GM12891 (cell line): ENCODE results near the gene EEF1B2.
"Not testable (repeated sequence)": the region's sequence is repeated elsewhere in the genome, so short reads cannot be mapped to it uniquely, and the experiment has no call there.

Source experiments
- DNase-seq: peaks from one replicate; pipeline ENCODE4 v3.0.0; 2011; ENCODE audit warnings: low spot score; ENCODE audit not compliant: insufficient read length
- FAIRE-seq: peaks from 2 replicates; lab custom pipeline; 2011; peaks lifted over from hg19 to GRCh38; lab: Jason Lieb, UNC
- PAX5 ChIP-seq: IDR thresholded peaks from 2 replicates; pipeline ENCODE4 v1.6.1; 2011; ENCODE audit warnings: low read length, moderate library complexity, mild to moderate bottlenecking; ENCODE audit not compliant: insufficient read depth, severe bottlenecking
- POLR2A ChIP-seq: IDR thresholded peaks from 2 replicates; pipeline ENCODE4 v1.6.1; 2011; ENCODE audit warnings: low read depth, low read length, control low read depth
- POLR2AphosphoS5 ChIP-seq: IDR thresholded peaks from 2 replicates; pipeline ENCODE4 v1.6.1; 2011; ENCODE audit warnings: low read depth, low read length, control low read depth
- POU2F2 ChIP-seq: IDR thresholded peaks from 2 replicates; pipeline ENCODE4 v1.6.1; 2011; ENCODE audit warnings: low read depth, mild to moderate bottlenecking, control low read depth, low read length, moderate library complexity
- SPI1 ChIP-seq: IDR thresholded peaks from 2 replicates; pipeline ENCODE4 v1.6.1; 2011; ENCODE audit warnings: low read depth, low read length, control low read depth
- TAF1 ChIP-seq: IDR thresholded peaks from 2 replicates; pipeline ENCODE4 v1.6.1; 2011; ENCODE audit warnings: low read depth, low read length, control low read depth

Gene EEF1B2

GRCh38 chr2:206144383-206144782 lies 15.3 kb upstream of the EEF1B2 start:
- no peak for FAIRE-seq
- TF ChIP-seq POU2F2 = no peak
- TF ChIP-seq POLR2AphosphoS5 = no peak
- no peak for TF ChIP-seq POLR2A
- no peak for TF ChIP-seq TAF1
- TF ChIP-seq PAX5 = no peak
- no peak for TF ChIP-seq SPI1
- no peak for DNase-seq

GRCh38 chr2:206145665-206146064 lies 14.0 kb upstream of the EEF1B2 start:
- TF ChIP-seq TAF1 = no peak
- TF ChIP-seq POLR2AphosphoS5 = no peak
- no peak for TF ChIP-seq PAX5
- TF ChIP-seq POU2F2 = no peak
- no peak for FAIRE-seq
- no peak for DNase-seq

GRCh38 chr2:206149330-206149729 lies 10.4 kb upstream of the EEF1B2 start:
- DNase-seq = no peak
- FAIRE-seq = no peak
- TF ChIP-seq POLR2A = no peak

- no peak for DNase-seq
- TF ChIP-seq POU2F2 (no peak), SPI1 (no peak), PAX5 (no peak), POLR2AphosphoS5 (no peak), POLR2A (no peak)
- FAIRE-seq = no peak
Measured at GRCh38 chr2:206150168-206150567, 9.5 kb upstream of the EEF1B2 start.

GRCh38 chr2:206150631-206151030 lies 9.1 kb upstream of the EEF1B2 start:
- FAIRE-seq = no peak
- TF ChIP-seq TAF1 (no peak), PAX5 (no peak), POLR2AphosphoS5 (no peak), POU2F2 (no peak), POLR2A (no peak), SPI1 (no peak)
- DNase-seq = no peak

GRCh38 chr2:206154197-206154596 lies 5.5 kb upstream of the EEF1B2 start:
- FAIRE-seq (peak; percentile 23), DNase-seq (no peak)
- TF ChIP-seq SPI1 (no peak), POU2F2 (no peak), PAX5 (no peak), TAF1 (no peak), POLR2AphosphoS5 (no peak), POLR2A (no peak)

GRCh38 chr2:206157014-206157413 lies 2.7 kb upstream of the EEF1B2 start:
- FAIRE-seq, DNase-seq: not testable (repeated sequence)

GRCh38 chr2:206158563-206159345 lies 941 bp upstream of the EEF1B2 start:
- TF ChIP-seq POLR2AphosphoS5 (no peak), POU2F2 (no peak), PAX5 (no peak), SPI1 (no peak), TAF1 (no peak), POLR2A (no peak)
- peak; percentile 26 for FAIRE-seq
- DNase-seq = no peak

- TF ChIP-seq SPI1 (no peak), PAX5 (peak; percentile 36)
- FAIRE-seq = no peak
- peak; percentile 31 for DNase-seq
Measured at GRCh38 chr2:206160125-206160806, 571 bp downstream of the EEF1B2 start.

- DNase-seq = no peak
- TF ChIP-seq POLR2A (no peak), SPI1 (peak; percentile 84)
- no peak for FAIRE-seq
Measured at GRCh38 chr2:206160807-206161179, 1.1 kb downstream of the EEF1B2 start.

GRCh38 chr2:206162401-206162800 lies 2.7 kb downstream of the EEF1B2 start:
- DNase-seq, FAIRE-seq: not testable (repeated sequence)
